Measurements from ENCODE around the gene MBOAT1.

DNA sequence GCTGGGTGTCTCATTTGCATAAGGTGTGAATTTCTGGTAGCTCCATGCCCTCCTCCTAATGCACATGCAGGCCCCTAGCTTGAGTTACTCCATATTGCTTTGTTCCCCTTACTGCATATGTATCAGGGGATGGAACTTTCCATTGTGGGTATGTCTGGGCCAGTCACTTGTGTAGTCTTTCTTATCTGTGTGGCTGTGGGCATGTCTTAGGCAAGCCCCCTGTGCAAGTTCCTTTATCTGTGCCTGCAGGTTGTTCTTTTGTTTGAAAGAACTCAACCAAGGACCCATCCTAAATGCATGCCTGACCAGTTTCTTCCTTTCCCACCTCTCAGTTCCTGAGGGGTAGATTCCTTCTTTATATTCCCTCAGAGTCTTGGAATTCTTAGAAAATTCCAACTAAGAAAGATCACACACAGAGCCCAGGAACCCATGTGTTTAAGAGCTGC, 23.6 kb downstream of the MBOAT1 start:
- no peak for TF ChIP-seq POLR2A (IDR thresholded peaks at IDR 0.05; ENCODE audit: low read depth, low read length)
- TF ChIP-seq POLR2AphosphoS5 (IDR thresholded peaks at IDR 0.05; ENCODE audit: low read depth, low read length) = no peak

Data from GM12892 (cell line).